Stimulated activated memory B cell treated with anti-CD40 and anti-IgM and Interleukin-4, amounts not matched to agents 10 μg/mL and 1 μg/mL and 100 μg/mL, for 72 hours (primary cell): ENCODE results near the gene GPR183.

Experiments
- ATAC-seq: fragments of 150-1000 bp; cut with Tn5 transposase; 2 replicates; pipeline ENCODE4 v1.10.0; 2021
- H3K27ac Mint-ChIP-seq: one replicate; pipeline ENCODE4 v1.8.0; 2022; ENCODE audit warnings: mild to moderate bottlenecking, mixed read lengths
- H3K27me3 Mint-ChIP-seq: one replicate; pipeline ENCODE4 v1.8.0; 2022; ENCODE audit warnings: mixed read lengths
- H3K36me3 Mint-ChIP-seq: one replicate; pipeline ENCODE4 v1.8.0; 2022; ENCODE audit warnings: mixed read lengths
- H3K4me1 Mint-ChIP-seq: one replicate; pipeline ENCODE4 v1.8.0; 2022; ENCODE audit warnings: mixed read lengths
- H3K4me3 Mint-ChIP-seq: one replicate; pipeline ENCODE4 v1.8.0; 2022; ENCODE audit warnings: mild to moderate bottlenecking, moderate library complexity, mixed read lengths
- H3K9me3 Mint-ChIP-seq: one replicate; pipeline ENCODE4 v1.8.0; 2022; ENCODE audit warnings: mixed read lengths

GPR183 gene

DNA sequence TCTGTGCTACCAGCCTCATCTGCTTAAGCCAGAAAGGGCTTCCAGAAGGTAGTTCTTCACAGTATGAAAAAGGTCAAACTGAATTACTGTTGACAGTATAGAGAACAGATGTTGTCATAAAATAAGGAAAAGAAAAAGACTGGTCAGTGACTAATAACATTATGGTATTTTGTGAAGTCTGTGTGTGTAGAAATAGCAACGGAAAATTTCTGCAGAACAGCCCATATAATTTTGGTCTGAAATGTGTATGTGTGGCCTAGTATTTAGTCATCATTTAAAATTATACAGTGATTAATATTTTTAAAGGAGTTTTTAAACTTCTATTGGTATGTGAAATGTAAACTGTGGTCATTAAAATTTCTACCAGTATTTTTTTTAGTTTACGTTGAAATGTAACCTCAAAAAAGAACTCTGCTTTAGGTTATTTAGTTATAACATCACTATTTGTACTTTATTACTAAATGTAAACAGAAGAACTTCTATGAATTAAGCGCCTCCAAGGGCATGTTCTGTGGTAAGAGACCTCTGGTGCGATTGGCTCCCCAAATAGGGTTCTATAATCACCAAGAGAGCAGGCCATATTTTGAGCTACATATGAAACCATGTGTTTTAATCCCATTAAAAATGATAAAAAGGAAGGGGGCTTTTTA is 3.3 kb upstream of the GPR183 start:
- no peaks in the 10 kb centered on the region for H3K27me3 Mint-ChIP-seq
- H3K9me3 Mint-ChIP-seq: no peaks in the 10 kb centered on the region
- no peak overlapping the region for H3K4me3 Mint-ChIP-seq
- peaks cover 70% of the 10 kb centered on the region for H3K4me1 Mint-ChIP-seq
- peaks cover 46% of the 10 kb centered on the region for H3K36me3 Mint-ChIP-seq
- H3K27ac Mint-ChIP-seq: peak overlapping the region; percentile 77
- peak; percentile 82 for ATAC-seq

DNA sequence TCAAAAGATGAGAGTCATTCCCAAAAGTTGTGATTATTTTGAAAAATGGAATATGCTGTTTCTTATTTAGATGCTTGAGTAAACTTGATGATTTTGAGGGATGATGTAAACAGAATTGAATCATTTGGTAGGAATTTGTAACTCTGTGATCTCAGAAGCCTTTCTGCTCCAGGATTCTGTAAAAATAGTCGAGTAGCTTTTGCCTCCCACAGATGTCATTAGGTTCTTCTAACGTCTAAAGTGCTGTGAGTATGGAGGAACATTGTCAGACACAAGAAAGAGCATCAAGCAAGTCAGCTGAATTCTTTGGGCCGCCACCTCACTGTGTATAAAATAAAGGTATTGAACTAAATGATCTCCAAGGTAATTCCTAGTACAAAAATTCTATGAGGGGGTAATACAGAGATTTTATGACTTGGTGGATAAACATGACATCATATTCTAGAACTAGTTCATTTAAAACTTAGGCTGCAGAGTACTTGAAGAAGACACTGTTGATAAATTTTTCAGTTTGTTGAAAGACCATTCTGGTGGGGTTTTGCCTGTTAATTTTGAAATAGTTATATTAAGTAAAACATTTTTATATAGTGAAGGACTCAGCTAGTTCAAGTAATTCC is 1.4 kb upstream of the GPR183 start:
- H3K9me3 Mint-ChIP-seq: no peaks in the 10 kb centered on the region
- H3K4me1 Mint-ChIP-seq: peaks cover 75% of the 10 kb centered on the region
- H3K27ac Mint-ChIP-seq: peak overlapping the region; percentile 77
- peak overlapping the region; percentile 97 for H3K4me3 Mint-ChIP-seq
- H3K36me3 Mint-ChIP-seq: peaks cover 50% of the 10 kb centered on the region
- no peak for ATAC-seq
- no peaks in the 10 kb centered on the region for H3K27me3 Mint-ChIP-seq

DNA sequence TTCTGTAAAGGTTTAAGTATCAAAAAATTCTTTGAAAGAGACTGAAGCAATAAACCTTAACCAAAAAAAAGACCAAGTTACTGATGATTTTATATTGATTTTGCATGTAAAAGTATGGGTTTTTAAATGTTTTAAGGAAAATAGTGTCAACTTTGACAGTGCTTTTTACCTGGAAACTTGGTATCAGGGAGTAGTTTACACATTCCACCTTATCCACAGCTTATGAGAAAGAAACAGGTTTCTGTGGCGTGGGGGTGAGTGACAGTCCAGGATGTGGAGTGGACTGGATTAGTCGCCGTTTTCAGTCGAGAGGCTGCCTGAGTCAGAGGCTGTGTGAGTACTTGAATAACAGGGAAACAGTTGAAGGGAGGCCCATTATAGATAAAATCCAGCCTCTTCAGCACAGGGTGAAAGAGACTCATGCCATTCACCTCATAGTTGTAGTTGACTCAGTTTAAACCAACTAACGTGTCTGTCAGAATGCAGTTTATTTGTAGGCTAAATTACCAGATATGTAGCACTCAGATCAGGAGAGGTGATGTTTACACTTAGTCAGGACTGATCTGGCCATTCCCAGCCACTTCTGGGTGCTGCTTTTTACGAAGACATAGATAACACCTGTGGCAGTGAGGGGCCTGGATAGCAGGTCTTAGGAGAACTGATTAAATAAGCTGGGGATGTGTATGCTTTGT is 595 bp upstream of the GPR183 start:
- ATAC-seq: peak; percentile 65
- Mint-ChIP-seq H3K4me3 (peak overlapping the region; percentile 97), H3K27me3 (no peaks in the 10 kb centered on the region), H3K4me1 (peaks cover 75% of the 10 kb centered on the region), H3K36me3 (peaks cover 50% of the 10 kb centered on the region), H3K9me3 (no peaks in the 10 kb centered on the region), H3K27ac (peak overlapping the region; percentile 77)

DNA sequence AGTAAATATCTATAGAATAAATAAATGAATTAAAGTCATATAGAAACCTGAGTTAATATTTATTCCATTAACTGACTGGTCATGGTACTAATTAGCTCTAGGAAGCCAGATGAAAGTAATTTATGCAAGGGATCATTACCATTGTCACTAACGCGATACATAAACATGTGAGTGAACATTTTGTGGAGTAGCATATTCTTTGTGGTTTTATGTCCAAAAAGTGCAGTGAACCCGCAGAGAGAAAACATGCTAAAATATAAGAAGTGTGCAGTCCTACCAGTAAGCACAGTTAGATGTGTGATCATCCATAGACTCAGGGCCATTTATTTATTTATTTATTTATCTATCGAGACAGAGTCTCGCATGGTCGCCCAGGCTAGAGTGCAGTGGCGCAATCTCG is 1.6 kb downstream of the GPR183 start:
- Mint-ChIP-seq H3K4me3 (peak overlapping the region; percentile 97), H3K36me3 (peaks cover 51% of the 10 kb centered on the region), H3K9me3 (no peaks in the 10 kb centered on the region), H3K27ac (peak overlapping the region; percentile 77), H3K27me3 (no peaks in the 10 kb centered on the region), H3K4me1 (peaks cover 71% of the 10 kb centered on the region)
- no peak for ATAC-seq

- ATAC-seq: no peak
- peak overlapping the region; percentile 97 for H3K4me3 Mint-ChIP-seq
- no peaks in the 10 kb centered on the region for H3K27me3 Mint-ChIP-seq
- H3K4me1 Mint-ChIP-seq: peaks cover 73% of the 10 kb centered on the region
- peaks cover 51% of the 10 kb centered on the region for H3K36me3 Mint-ChIP-seq
- no peaks in the 10 kb centered on the region for H3K9me3 Mint-ChIP-seq
- H3K27ac Mint-ChIP-seq: peak overlapping the region; percentile 77
These were observed 2.0 kb downstream of the GPR183 start for GRCh38 chr13:99305158-99305557.

GRCh38 chr13:99304541-99304940 is 2.7 kb downstream of the GPR183 start:
- peaks cover 51% of the 10 kb centered on the region for H3K36me3 Mint-ChIP-seq

DNA sequence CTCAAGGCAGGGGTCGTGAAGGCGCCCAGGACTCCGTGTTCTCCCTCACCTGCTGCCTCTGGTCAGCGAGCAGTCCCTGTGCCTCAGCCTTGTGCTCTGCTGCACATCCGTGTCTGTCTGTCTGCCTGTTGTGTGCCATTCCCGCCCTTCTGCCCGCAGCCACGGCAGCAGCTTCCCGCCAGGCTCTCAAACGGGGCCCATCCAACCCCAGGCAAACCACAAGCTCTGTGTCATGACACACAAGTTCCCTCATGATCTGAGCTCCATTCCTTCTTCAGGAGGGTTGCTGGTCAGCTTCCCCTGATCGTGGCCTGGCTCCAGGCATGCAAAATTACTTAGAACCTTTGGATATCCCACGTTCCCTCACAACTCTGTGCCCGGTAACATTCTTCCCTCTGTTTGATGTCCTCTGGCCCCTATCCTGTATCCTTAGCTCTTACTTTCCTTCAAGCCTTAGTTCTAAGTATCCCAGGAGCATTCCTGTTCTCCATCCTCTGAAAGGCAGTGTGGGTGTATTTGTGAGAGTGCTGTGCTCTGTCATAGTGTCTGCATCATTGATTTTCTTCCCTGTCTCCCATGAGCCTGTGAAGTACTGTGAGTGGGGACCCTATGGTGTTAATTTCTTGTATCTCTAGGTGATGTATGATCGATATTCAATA is 3.2 kb downstream of the GPR183 start:
- H3K9me3 Mint-ChIP-seq: no peaks in the 10 kb centered on the region
- peak overlapping the region; percentile 97 for H3K4me3 Mint-ChIP-seq
- peaks cover 73% of the 10 kb centered on the region for H3K4me1 Mint-ChIP-seq
- peak overlapping the region; percentile 77 for H3K27ac Mint-ChIP-seq
- no peak for ATAC-seq
- H3K27me3 Mint-ChIP-seq: no peaks in the 10 kb centered on the region
- peaks cover 51% of the 10 kb centered on the region for H3K36me3 Mint-ChIP-seq

More at GRCh38 chr13:99304541-99304940, 2.7 kb downstream of the GPR183 start:
- H3K4me1 Mint-ChIP-seq: peaks cover 73% of the 10 kb centered on the region
- peak overlapping the region; percentile 97 for H3K4me3 Mint-ChIP-seq
- peak overlapping the region; percentile 77 for H3K27ac Mint-ChIP-seq
- no peaks in the 10 kb centered on the region for H3K9me3 Mint-ChIP-seq
- ATAC-seq: no peak
- H3K27me3 Mint-ChIP-seq: no peaks in the 10 kb centered on the region

- Mint-ChIP-seq H3K4me3 (peak overlapping the region; percentile 97), H3K36me3 (peaks cover 57% of the 10 kb centered on the region), H3K4me1 (peaks cover 72% of the 10 kb centered on the region), H3K27me3 (no peaks in the 10 kb centered on the region), H3K9me3 (no peaks in the 10 kb centered on the region), H3K27ac (peak overlapping the region; percentile 77)
- no peak for ATAC-seq
These were observed 4.3 kb downstream of the GPR183 start for GRCh38 chr13:99302637-99303505.

DNA sequence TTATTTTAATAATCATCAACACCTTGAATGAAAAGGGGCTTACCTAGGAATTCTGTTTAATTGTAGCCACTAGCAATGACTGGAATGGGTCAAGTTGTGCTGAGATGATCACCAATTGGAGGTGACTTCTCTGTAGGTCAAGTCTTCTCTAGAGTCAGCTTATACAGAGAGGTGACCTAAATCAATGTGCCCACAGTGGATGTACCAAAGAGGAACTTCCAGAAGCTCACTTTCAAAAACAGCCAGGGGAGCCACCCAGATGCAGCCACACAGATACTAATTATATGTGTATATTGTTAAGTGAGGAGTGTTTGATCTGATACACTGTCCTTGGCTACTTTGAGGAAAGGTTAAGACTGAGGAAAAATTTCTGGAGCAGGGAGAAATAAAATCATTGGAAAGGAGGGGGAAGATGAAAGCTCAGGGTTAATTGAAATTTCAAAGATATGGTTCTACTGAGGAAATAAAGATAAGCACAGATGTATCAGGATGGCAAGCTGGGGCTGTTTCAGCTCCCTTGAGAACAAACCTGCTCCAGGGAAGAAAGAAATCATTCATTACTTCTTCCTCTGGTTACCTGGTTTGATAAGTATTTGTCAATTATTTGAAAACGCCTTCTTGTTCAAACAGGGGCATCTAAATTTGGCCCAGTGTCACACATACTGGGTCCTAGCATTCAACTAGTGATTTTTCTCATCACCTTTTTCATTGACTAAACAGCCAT is 5.1 kb downstream of the GPR183 start:
- Mint-ChIP-seq H3K36me3 (peaks cover 62% of the 10 kb centered on the region), H3K4me3 (peak overlapping the region; percentile 97), H3K4me1 (peaks cover 74% of the 10 kb centered on the region), H3K27me3 (no peaks in the 10 kb centered on the region), H3K9me3 (no peaks in the 10 kb centered on the region), H3K27ac (peak overlapping the region; percentile 77)
- peak; percentile 80 for ATAC-seq

DNA sequence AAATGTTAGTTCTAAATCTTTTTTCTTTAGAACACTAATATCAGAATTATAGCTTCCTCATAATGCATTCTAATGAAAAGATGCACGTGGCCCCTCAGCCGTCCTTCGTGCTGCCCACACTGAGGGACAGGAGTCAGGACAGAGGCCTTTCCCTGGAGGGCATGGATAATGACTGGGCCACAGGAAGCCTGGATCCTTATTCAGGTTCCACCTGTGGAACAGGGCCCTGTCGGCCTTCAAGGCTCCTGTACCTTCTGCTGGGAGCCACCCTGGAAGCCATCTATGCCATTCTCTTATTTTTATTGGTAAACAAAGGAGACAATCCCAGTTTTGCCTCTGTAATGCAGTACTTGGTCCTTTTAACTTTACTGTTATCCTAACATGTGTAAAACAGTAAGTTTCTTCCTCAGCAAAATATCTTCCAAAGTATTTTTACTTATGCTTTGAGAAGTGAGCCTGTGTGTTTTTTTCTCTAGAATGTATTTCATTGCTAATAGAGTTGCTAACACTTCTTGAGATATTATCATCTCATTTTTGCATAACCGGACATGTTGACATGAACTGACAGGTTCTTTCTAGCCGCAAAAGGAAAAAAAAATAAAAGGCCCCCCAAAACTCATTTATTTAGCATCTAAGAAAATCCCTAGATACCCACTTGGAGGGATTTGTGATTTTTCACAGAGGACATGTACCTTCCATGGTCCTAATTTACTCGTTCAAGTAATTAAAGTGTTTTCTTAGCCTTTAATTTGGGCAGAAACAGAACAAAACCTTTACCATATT is 6.0 kb downstream of the GPR183 start:
- peak overlapping the region; percentile 44 for H3K4me3 Mint-ChIP-seq
- H3K4me1 Mint-ChIP-seq: peaks cover 82% of the 10 kb centered on the region
- peaks cover 60% of the 10 kb centered on the region for H3K36me3 Mint-ChIP-seq
- ATAC-seq: no peak
- H3K9me3 Mint-ChIP-seq: no peaks in the 10 kb centered on the region
- H3K27ac Mint-ChIP-seq: peak overlapping the region; percentile 84
- H3K27me3 Mint-ChIP-seq: no peaks in the 10 kb centered on the region

DNA sequence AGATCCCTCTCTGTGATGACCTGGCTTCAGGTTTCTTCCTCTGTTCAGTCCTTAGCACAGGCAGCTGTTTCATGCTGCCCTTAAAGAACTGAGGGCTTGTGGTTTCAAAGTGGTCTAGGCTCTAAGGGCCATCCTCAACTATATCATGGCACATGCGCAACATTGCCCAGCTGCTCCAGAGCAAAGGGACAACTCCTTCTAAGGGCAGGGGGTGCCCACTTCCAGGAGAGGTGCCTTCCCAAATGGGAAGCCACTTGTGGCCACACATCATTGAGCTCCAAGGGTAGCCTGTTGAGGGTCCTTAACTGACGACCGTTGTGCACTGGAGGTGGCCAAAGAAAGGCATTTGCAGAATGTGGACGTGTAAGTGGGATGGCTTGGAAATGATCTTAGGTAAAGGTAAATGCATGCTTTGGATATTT is 7.3 kb downstream of the GPR183 start:
- no peak for ATAC-seq
- Mint-ChIP-seq H3K9me3 (no peaks in the 10 kb centered on the region), H3K4me3 (peak overlapping the region; percentile 45), H3K4me1 (peaks cover 93% of the 10 kb centered on the region), H3K27ac (peak overlapping the region; percentile 84), H3K27me3 (no peaks in the 10 kb centered on the region), H3K36me3 (peaks cover 58% of the 10 kb centered on the region)

DNA sequence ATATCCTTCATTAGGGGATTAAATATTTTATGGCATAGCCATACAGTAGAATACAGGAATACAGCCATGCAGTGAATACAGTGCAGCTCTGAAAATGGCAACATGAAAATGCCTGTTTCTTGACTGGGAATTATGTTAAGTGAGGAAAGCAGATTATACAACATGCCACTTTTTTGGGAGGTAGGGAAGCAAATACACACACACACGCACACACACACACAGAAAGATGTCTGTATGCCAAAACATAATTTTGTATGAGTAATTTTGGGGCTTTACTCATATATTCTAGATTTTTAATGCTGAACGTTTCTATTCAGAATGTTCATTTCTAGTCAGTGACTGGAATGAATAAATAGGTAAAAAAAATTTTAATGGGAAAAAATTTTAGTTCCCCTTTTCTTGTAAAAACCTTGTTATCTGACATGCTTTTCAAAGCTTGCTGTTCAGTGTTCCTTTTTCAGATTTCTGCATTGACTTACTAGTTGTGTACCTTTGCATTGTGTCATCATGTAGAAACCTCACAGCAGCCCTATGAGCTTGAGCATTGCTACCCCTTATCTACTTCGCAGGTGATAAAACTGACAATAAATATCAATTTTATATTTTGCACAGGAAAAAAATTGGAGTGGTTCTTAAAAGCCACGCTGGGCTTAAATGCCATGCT is 7.8 kb downstream of the GPR183 start:
- H3K27ac Mint-ChIP-seq: peak overlapping the region; percentile 84
- peaks cover 54% of the 10 kb centered on the region for H3K36me3 Mint-ChIP-seq
- no peaks in the 10 kb centered on the region for H3K9me3 Mint-ChIP-seq
- no peaks in the 10 kb centered on the region for H3K27me3 Mint-ChIP-seq
- H3K4me3 Mint-ChIP-seq: peak overlapping the region; percentile 62
- H3K4me1 Mint-ChIP-seq: peaks cover 89% of the 10 kb centered on the region
- ATAC-seq: no peak

- Mint-ChIP-seq H3K4me1 (peaks cover 89% of the 10 kb centered on the region), H3K4me3 (peak overlapping the region; percentile 77), H3K27me3 (no peaks in the 10 kb centered on the region), H3K27ac (peak overlapping the region; percentile 84), H3K36me3 (peaks cover 55% of the 10 kb centered on the region), H3K9me3 (no peaks in the 10 kb centered on the region)
- ATAC-seq: no peak
These were observed 9.1 kb downstream of the GPR183 start for GRCh38 chr13:99298056-99298455.
